Fibroblast of lung (primary cell): ENCODE results near the gene NOM1. TPM values are rescaled to one million over a fixed set of nuclear protein-coding genes. Genes with fewer than 3 reads are reported as not detected.

Experiments
- DNase-seq, 2 donors: peaks; one replicate each; pipeline versions ENCODE4 v3.0.0 to v3.0.0-alpha.2; 2010; ENCODE audit warnings: low read depth in 2 of 2
- H2AFZ ChIP-seq: 2 replicates; pipeline ENCODE4 v1.5.1; 2012; ENCODE audit warnings: low read length, control low read depth, inconsistent platforms
- H3K27ac ChIP-seq: 2 replicates; pipeline ENCODE4 v1.5.1; 2011; ENCODE audit warnings: low read length, control low read depth; ENCODE audit not compliant: insufficient read depth
- H3K27me3 ChIP-seq: 2 replicates; pipeline ENCODE4 v1.5.1; 2011; ENCODE audit warnings: mild to moderate bottlenecking, low read length; ENCODE audit not compliant: control insufficient read depth, insufficient read depth
- H3K36me3 ChIP-seq: 2 replicates; pipeline ENCODE4 v1.5.1; 2011; ENCODE audit warnings: low read length; ENCODE audit not compliant: control insufficient read depth, insufficient read depth
- H3K4me1 ChIP-seq: 2 replicates; pipeline ENCODE4 v1.5.1; 2011; ENCODE audit warnings: low read length; ENCODE audit not compliant: control insufficient read depth, insufficient read depth; ENCODE audit errors: extremely low read depth
- H3K4me2 ChIP-seq: 2 replicates; pipeline ENCODE4 v1.5.1; 2011; ENCODE audit warnings: low read length, control low read depth; ENCODE audit not compliant: insufficient read depth; ENCODE audit errors: extremely low read depth
- H3K4me3 ChIP-seq, 4 experiments: fragments of 200-600 bp in 1 of 4; sonication (generic) in 1 of 4; replicated peaks in 1 of 4; 2 replicates each; pipeline ENCODE4 v1.5.1; 2011 to 2016; ENCODE audit warnings: low read length in 4 of 4, low read depth in 3 of 4, mild to moderate bottlenecking in 3 of 4, control low read depth in 2 of 4, inconsistent platforms in 1 of 4, mixed read lengths in 1 of 4; ENCODE audit not compliant: insufficient read depth in 1 of 4; ENCODE audit errors: control extremely low read depth in 1 of 4
- H3K79me2 ChIP-seq: 2 replicates; pipeline ENCODE4 v1.5.1; 2012; ENCODE audit warnings: mild to moderate bottlenecking, low read length, inconsistent platforms; ENCODE audit not compliant: control insufficient read depth, insufficient read depth
- H3K9ac ChIP-seq: 2 replicates; pipeline ENCODE4 v1.5.1; 2011; ENCODE audit warnings: mild to moderate bottlenecking, low read length, control low read depth; ENCODE audit not compliant: insufficient read depth
- H3K9me3 ChIP-seq: 2 replicates; pipeline ENCODE4 v1.5.1; 2012; ENCODE audit warnings: low read depth, low read length; ENCODE audit not compliant: control insufficient read depth, insufficient read depth
- H4K20me1 ChIP-seq: 2 replicates; pipeline ENCODE4 v1.5.1; 2011; ENCODE audit warnings: low read length; ENCODE audit not compliant: control insufficient read depth, insufficient read depth; ENCODE audit errors: extremely low read depth
- EZH2 ChIP-seq: IDR thresholded peaks from 2 replicates; pipeline ENCODE4 v1.5.1; 2012; ENCODE audit warnings: low read length, control low read depth, mild to moderate bottlenecking; ENCODE audit errors: missing control alignments
- polyA plus RNA-seq, 2 donors: library from polyadenylated mRNA; depleted of rRNA in 1 of 2; stranded (reverse) in 1 of 2; unstranded in 1 of 2; fragments of >200 nt; gene quantifications; 2 replicates each; pipeline ENCODE4 v1.2.1, GENCODE V29; 2011 to 2012; ENCODE audit warnings: missing spikeins in 1 of 2
- total RNA-seq: library from RNA; depleted of rRNA; stranded (reverse); fragments of >200 nt; gene quantifications from 2 replicates; pipeline ENCODE4 v1.2.1, GENCODE V29; 2014
- TF ChIP-seq, protein P1 (sequence below), 2 donors: IDR thresholded peaks in 1 of 2; conservative IDR thresholded peaks in 1 of 2; 1 replicate in 1 of 2; 2 replicates in 1 of 2; pipeline ENCODE4 v1.5.1; 2011 to 2012; ENCODE audit warnings: low read length in 2 of 2, control low read depth in 1 of 2, inconsistent platforms in 1 of 2, low read depth in 1 of 2, mild to moderate bottlenecking in 1 of 2

The NOM1 gene
- total and polyA plus RNA-seq, 2 donors (not counting 1 experiment from before 2014, with no cell fraction given) = 5.6 to 13.9 TPM

DNA sequence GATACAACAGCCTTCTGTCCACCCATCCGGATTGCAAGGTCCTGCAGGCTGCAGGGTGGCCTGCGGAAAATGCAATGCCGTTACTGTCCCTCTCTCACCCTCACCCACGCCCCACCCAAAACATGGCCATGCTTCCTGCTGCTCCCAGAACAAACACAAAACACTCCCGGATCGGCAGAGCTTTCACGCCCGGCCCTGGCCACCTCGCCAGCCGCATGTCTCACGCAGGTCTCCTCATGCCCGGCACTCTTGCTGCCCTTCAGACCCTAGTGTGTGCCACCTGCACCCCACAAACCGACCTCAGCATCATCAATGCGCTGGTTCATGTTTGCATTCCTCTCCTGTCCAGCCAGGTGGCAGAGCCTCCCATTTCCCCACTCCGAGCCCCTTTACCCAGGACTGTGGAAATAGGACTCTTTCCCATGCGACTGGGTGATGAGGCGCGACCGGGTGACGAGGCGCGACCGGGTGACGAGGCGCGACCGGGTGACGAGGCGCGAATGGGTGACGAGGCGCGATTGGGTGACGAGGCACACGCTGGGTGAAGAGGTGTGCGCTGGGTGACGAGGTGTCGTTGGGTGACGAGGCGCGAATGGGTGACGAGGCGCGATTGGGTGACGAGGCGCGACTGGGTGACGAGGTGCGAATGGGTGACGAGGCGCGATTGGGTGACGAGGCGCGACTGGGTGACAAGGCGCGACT lies 8.9 kb upstream of the NOM1 start:
- no peak for DNase-seq
- Histone ChIP-seq H3K4me2 (no peak overlapping the region), H3K36me3 (no peaks in the 10 kb centered on the region), H3K79me2 (no peaks in the 10 kb centered on the region), H3K9me3 (no peaks in the 10 kb centered on the region), H3K9ac (no peak overlapping the region), H3K4me1 (no peaks in the 10 kb centered on the region), H4K20me1 (no peaks in the 10 kb centered on the region), H3K27me3 (peaks cover 11% of the 10 kb centered on the region), H3K27ac (no peak overlapping the region), H3K4me3 (no peak overlapping the region), H2AFZ (no peak overlapping the region)
- no peak for TF ChIP-seq EZH2
- TF ChIP-seq, protein P1, sequence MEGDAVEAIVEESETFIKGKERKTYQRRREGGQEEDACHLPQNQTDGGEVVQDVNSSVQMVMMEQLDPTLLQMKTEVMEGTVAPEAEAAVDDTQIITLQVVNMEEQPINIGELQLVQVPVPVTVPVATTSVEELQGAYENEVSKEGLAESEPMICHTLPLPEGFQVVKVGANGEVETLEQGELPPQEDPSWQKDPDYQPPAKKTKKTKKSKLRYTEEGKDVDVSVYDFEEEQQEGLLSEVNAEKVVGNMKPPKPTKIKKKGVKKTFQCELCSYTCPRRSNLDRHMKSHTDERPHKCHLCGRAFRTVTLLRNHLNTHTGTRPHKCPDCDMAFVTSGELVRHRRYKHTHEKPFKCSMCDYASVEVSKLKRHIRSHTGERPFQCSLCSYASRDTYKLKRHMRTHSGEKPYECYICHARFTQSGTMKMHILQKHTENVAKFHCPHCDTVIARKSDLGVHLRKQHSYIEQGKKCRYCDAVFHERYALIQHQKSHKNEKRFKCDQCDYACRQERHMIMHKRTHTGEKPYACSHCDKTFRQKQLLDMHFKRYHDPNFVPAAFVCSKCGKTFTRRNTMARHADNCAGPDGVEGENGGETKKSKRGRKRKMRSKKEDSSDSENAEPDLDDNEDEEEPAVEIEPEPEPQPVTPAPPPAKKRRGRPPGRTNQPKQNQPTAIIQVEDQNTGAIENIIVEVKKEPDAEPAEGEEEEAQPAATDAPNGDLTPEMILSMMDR (conservative IDR thresholded peaks at IDR 0.05 in 1 of 2, IDR thresholded peaks at IDR 0.05 in 1 of 2; ENCODE audit: low read depth in 1 of 2, low read length in 2 of 2) = no peak

DNA sequence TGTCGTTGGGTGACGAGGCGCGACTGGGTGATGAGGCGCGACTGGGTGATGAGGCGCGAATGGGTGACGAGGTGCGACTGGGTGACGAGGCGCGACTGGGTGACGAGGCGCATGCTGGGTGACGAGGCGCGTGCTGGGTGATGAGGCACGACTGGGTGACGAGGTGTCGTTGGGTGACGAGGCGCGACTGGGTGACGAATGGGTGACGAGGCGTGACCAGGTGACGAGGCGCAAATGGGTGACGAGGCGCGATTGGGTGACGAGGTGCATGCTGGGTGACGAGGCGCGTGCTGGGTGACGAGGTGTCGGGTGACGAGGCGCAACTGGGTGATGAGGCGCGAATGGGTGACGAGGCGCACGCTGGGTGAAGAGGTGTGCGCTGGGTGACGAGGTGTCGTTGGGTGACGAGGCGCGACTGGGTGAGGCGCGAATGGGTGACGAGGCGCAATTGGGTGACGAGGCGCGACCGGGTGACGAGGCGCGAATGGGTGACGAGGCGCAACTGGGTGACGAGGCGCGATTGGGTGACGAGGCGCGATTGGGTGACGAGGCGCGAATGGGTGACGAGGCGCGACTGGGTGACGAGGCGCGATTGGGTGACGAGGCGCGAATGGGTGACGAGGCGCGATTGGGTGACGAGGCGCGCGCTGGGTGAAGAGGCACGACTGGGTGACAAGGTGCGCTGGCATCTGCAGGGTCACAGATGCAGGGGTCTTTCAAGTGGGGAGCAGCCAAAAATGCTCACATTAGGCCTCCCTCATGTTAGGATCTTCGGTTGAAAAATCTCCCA lies 7.9 kb upstream of the NOM1 start:
- H3K27me3 ChIP-seq = peaks cover 11% of the 10 kb centered on the region
- no peak overlapping the region for H3K9ac ChIP-seq
- DNase-seq = no peak
- no peaks in the 10 kb centered on the region for H3K9me3 ChIP-seq
- no peak overlapping the region for H3K27ac ChIP-seq
- H3K36me3 ChIP-seq = no peaks in the 10 kb centered on the region
- H2AFZ ChIP-seq = no peak overlapping the region
- H3K4me1 ChIP-seq = no peaks in the 10 kb centered on the region
- H3K79me2 ChIP-seq = no peaks in the 10 kb centered on the region
- H3K4me3 ChIP-seq = no peak overlapping the region
- TF ChIP-seq EZH2 = no peak
- TF ChIP-seq, protein P1 (conservative IDR thresholded peaks at IDR 0.05 in 1 of 2, IDR thresholded peaks at IDR 0.05 in 1 of 2; ENCODE audit: low read depth in 1 of 2, low read length in 2 of 2) = no peak
- H4K20me1 ChIP-seq = no peaks in the 10 kb centered on the region
- H3K4me2 ChIP-seq = no peak overlapping the region

DNA sequence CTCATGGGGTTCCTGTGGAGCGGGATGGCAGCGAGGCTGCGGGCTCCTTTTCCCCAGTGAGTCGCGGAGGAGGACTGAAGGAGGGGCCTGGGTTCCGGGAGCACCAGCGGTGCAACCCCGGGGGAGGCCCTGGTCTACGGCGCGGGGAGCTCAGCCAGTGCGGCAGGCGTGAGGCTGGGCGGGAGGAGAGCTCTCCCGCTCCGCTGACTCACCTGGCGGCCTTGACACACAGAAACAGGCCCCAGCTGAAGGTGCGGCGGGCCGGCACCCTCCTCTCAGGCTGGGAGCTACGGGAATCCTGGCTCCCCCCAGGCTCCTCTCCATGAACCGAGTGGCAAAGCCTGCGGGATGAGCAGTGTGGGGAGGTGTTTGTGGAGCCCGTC lies 6.8 kb upstream of the NOM1 start:
- no peaks in the 10 kb centered on the region for H3K9me3 ChIP-seq
- H3K36me3 ChIP-seq = no peaks in the 10 kb centered on the region
- TF ChIP-seq, protein P1 (conservative IDR thresholded peaks at IDR 0.05 in 1 of 2, IDR thresholded peaks at IDR 0.05 in 1 of 2; ENCODE audit: low read depth in 1 of 2, low read length in 2 of 2) = no peak
- no peak for TF ChIP-seq EZH2
- no peak overlapping the region for H3K4me3 ChIP-seq
- H3K27me3 ChIP-seq = peaks cover 11% of the 10 kb centered on the region
- no peak overlapping the region for H3K9ac ChIP-seq
- H3K4me1 ChIP-seq = no peaks in the 10 kb centered on the region
- no peak overlapping the region for H2AFZ ChIP-seq
- no peaks in the 10 kb centered on the region for H3K79me2 ChIP-seq
- DNase-seq = no peak
- no peak overlapping the region for H3K27ac ChIP-seq
- H3K4me2 ChIP-seq = no peak overlapping the region
- H4K20me1 ChIP-seq = no peaks in the 10 kb centered on the region
